Measurements from ENCODE around the gene BIN2.

BIN2 gene

DNA sequence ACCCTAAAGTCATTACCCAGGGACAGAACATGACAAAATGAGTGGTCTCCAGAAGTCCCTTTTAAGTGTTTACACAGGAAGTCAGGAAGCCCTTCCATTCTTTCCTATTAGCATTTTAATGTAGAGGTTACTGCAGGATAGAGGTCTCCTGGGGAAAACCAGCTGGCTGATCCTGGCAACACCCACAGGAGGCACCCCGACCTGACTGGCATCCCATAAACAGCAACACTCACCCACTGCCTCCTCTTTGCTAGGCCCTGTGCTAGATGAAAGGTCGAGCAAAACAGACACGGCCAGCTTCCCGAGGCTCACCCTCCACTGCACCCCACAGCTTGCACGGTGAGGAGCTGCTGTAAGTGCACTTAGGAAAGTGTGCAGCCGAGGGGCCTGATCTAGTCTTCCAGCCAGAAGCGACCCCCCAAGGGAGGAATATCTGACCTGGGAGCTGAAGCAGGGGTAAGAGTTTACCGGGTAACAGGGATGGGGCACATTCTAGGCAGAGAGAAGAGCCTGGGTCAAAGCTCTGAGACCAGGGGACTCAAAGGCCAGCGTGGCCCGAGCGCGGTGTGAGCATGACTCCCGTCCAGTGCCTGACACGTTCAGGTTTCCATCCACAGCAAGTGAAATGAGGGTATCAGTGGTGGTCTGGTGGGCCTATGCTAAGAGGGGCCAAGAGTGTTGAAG is 76.3 kb downstream of the BIN2 start:
- no peak for TF ChIP-seq SIN3A (IDR thresholded peaks at IDR 0.05; ENCODE audit: borderline replicate concordance, insufficient read depth, low read length)
- TF ChIP-seq POLR2AphosphoS5 (IDR thresholded peaks at IDR 0.05; ENCODE audit: low read depth, low read length), result no peak
- TF ChIP-seq, protein P1, sequence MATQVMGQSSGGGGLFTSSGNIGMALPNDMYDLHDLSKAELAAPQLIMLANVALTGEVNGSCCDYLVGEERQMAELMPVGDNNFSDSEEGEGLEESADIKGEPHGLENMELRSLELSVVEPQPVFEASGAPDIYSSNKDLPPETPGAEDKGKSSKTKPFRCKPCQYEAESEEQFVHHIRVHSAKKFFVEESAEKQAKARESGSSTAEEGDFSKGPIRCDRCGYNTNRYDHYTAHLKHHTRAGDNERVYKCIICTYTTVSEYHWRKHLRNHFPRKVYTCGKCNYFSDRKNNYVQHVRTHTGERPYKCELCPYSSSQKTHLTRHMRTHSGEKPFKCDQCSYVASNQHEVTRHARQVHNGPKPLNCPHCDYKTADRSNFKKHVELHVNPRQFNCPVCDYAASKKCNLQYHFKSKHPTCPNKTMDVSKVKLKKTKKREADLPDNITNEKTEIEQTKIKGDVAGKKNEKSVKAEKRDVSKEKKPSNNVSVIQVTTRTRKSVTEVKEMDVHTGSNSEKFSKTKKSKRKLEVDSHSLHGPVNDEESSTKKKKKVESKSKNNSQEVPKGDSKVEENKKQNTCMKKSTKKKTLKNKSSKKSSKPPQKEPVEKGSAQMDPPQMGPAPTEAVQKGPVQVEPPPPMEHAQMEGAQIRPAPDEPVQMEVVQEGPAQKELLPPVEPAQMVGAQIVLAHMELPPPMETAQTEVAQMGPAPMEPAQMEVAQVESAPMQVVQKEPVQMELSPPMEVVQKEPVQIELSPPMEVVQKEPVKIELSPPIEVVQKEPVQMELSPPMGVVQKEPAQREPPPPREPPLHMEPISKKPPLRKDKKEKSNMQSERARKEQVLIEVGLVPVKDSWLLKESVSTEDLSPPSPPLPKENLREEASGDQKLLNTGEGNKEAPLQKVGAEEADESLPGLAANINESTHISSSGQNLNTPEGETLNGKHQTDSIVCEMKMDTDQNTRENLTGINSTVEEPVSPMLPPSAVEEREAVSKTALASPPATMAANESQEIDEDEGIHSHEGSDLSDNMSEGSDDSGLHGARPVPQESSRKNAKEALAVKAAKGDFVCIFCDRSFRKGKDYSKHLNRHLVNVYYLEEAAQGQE (IDR thresholded peaks at IDR 0.05; ENCODE audit: insufficient read depth in 1 of 2, low read depth in 2 of 2, low read length in 2 of 2), result no peak

DNA sequence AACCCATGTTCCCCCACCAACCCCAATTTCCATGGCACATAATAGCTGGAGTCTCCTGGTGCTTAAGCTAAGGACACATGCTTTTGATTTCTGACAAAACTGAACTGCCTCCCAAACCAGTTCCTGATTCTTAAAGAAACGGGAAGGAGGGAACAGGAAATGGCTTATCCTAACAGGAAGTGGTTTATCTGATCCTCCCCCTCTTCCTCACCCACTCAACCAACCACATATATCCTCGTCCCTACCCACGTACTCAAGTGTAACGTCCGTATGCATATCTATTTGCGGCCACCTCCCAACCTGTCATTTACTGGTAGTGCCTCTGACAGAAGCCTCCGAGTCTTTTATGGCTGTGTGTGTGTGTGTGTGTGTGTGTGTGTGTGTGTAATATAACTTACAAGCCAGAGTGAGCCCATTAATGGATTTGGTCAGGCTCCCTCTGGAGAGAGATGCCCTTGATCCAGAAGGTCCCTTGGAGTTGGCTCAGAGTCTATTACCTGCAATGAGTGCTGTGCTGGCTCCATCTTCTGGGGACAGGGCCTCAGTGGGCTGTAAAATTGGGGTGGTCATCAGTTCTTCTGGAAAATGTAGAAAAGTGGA is 77.6 kb downstream of the BIN2 start:
- no peak for TF ChIP-seq TAF1 (IDR thresholded peaks at IDR 0.05; ENCODE audit: borderline replicate concordance, insufficient read depth, low read length)
- TF ChIP-seq POLR2AphosphoS5 (IDR thresholded peaks at IDR 0.05; ENCODE audit: low read depth, low read length), result peak; percentile 60; the same call in 1 of the 2 replicates

DNA sequence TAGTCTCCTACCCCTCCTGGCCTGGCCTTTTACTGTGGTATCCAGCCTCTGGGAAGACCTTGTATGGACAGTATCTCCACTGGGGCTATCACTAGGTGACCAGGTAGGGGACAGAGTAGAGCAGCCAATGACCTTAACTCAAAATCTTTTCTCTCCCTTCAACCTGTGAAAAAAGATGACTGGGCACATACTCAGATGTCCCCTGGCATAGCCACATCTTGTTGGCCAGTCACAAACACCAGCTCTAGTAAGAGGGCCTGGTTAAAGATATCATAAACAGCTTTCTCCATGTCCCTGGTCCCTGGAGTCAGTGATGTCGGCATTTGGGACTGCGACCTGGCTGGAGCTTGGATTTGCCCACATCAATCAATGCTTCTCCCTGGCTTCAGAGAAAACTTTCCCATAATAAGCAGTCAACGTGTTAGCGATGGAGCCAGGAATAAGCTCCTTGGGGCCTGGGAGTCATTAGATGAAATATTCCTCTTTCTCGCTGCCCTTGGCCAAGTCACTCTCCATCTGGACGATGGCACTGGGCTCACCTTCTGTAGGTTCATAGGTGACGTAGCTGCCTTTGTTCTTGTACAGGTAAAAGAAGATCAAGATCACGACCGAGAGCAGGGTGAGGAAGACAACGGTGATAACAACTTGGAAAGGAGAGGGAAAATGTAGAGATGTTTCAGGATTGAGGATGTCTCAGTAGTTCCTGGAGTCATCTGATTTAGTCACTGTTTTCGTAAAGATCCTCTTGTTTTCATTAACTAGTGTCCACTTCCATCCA is 78.3 kb downstream of the BIN2 start:
- TF ChIP-seq TAF1 (IDR thresholded peaks at IDR 0.05; ENCODE audit: borderline replicate concordance, insufficient read depth, low read length) (no peak), FOXP2 (optimal IDR thresholded peaks at IDR 0.05; ENCODE audit: borderline replicate concordance, extremely low read depth, extremely low read length, insufficient read depth) (no peak), POLR2AphosphoS5 (IDR thresholded peaks at IDR 0.05; ENCODE audit: low read depth, low read length) (no peak), SIN3A (IDR thresholded peaks at IDR 0.05; ENCODE audit: borderline replicate concordance, insufficient read depth, low read length) (no peak)
- TF ChIP-seq, protein P1 (IDR thresholded peaks at IDR 0.05; ENCODE audit: insufficient read depth in 1 of 2, low read depth in 2 of 2, low read length in 2 of 2), result no peak

GRCh38 chr12:51244269-51244668 is 79.7 kb downstream of the BIN2 start:
- TF ChIP-seq, protein P1 (IDR thresholded peaks at IDR 0.05; ENCODE audit: insufficient read depth in 1 of 2, low read depth in 2 of 2, low read length in 2 of 2), result no peak
- TF ChIP-seq FOXP2 (optimal IDR thresholded peaks at IDR 0.05; ENCODE audit: borderline replicate concordance, extremely low read depth, extremely low read length, insufficient read depth), result no peak
- no peak for TF ChIP-seq TAF1 (IDR thresholded peaks at IDR 0.05; ENCODE audit: borderline replicate concordance, insufficient read depth, low read length)
- no peak for TF ChIP-seq SIN3A (IDR thresholded peaks at IDR 0.05; ENCODE audit: borderline replicate concordance, insufficient read depth, low read length)
- no peak for TF ChIP-seq POLR2AphosphoS5 (IDR thresholded peaks at IDR 0.05; ENCODE audit: low read depth, low read length)

GRCh38 chr12:51242876-51243275 is 81.1 kb downstream of the BIN2 start:
- TF ChIP-seq TAF1 (IDR thresholded peaks at IDR 0.05; ENCODE audit: borderline replicate concordance, insufficient read depth, low read length) (no peak), FOXP2 (optimal IDR thresholded peaks at IDR 0.05; ENCODE audit: borderline replicate concordance, extremely low read depth, extremely low read length, insufficient read depth) (no peak)
- TF ChIP-seq, protein P1 (IDR thresholded peaks at IDR 0.05; ENCODE audit: insufficient read depth in 1 of 2, low read depth in 2 of 2, low read length in 2 of 2), result no peak

Measured in PFSK-1 (cell line).